Gastroesophageal sphincter (tissue), 3 donors: ENCODE results near the gene DNAH9.

Experiments used
- CTCF ChIP-seq, 4 experiments: fragments of 200-600 bp in 2 of 4; fragments of 450-650 bp in 2 of 4; sonication (generic) in 1 of 4; IDR thresholded peaks; one replicate each; pipeline ENCODE4 v1.5.1; 2017 to 2019; ENCODE audit warnings: antibody characterized with exemption in 4 of 4, mild to moderate bottlenecking in 2 of 4, moderate library complexity in 2 of 4
- EP300 ChIP-seq: sonication (generic); formaldehyde crosslinking; IDR thresholded peaks from one replicate; pipeline ENCODE4 v1.6.1; 2017; ENCODE audit warnings: antibody characterized with exemption, mild to moderate bottlenecking
- POLR2A ChIP-seq, 2 donors: fragments of 450-650 bp; IDR thresholded peaks; one replicate each; pipeline ENCODE4 v1.6.1; 2017; ENCODE audit warnings: antibody characterized with exemption in 2 of 2, mild to moderate bottlenecking in 2 of 2, moderate library complexity in 1 of 2
- POLR2AphosphoS5 ChIP-seq: sonication (generic); formaldehyde crosslinking; IDR thresholded peaks from one replicate; pipeline ENCODE4 v1.6.1; 2017; ENCODE audit warnings: antibody characterized with exemption

- TF ChIP-seq CTCF (IDR thresholded peaks at IDR 0.05) (no peak), POLR2A (IDR thresholded peaks at IDR 0.05) (no peak), POLR2AphosphoS5 (no peak), EP300 (no peak)
Measured at GRCh38 chr17:11980813-11981212, 382.5 kb downstream of the DNAH9 start.
